B cell (primary cell): ENCODE data around the gene TWNK. TPM values are rescaled to one million over a fixed set of nuclear protein-coding genes. Genes with fewer than 3 reads are reported as not detected.

Experiments used
- ATAC-seq: fragments of 200-7000 bp; cut with Tn5 transposase; one replicate; pipeline ENCODE4 v1.10.0; 2021; ENCODE audit warnings: low read depth, mild to moderate bottlenecking, moderate number of reproducible peaks, moderate library complexity
- CTCF ChIA-PET: fragments of 350-600 bp; sonication (Branson Sonifier 250); formaldehyde crosslinking; loops from one replicate; lab custom pipeline; 2021; ENCODE audit warnings: antibody characterized with exemption, inconsistent platforms; lab: Charles Lee
- POLR2A ChIA-PET: fragments of 350-600 bp; sonication (Branson Sonifier 250); formaldehyde crosslinking; loops from one replicate; lab custom pipeline; 2021; ENCODE audit warnings: antibody characterized with exemption; lab: Charles Lee
- DNase-seq: peaks from one replicate; pipeline ENCODE4 v3.0.0; 2013
- H2AFZ ChIP-seq: 2 replicates; pipeline ENCODE4 v1.6.1; 2012; ENCODE audit warnings: mild to moderate bottlenecking, low read depth, low read length; ENCODE audit not compliant: insufficient read depth, poor library complexity, severe bottlenecking
- H3K27ac ChIP-seq, 2 donors: 1 replicate in 1 of 2; 2 replicates in 1 of 2; pipeline ENCODE4 v1.5.1; 2012 to 2013; ENCODE audit warnings: low read length in 2 of 2, mild to moderate bottlenecking in 2 of 2, moderate library complexity in 1 of 2
- H3K27me3 ChIP-seq, 4 experiments: fragments of 200-600 bp in 1 of 4; sonication (generic) in 1 of 4; replicated peaks in 1 of 4; 1 replicate in 2 of 4; 2 replicates in 2 of 4; pipeline versions ENCODE4 v1.6.1 to v1.7.0; 2013 to 2016; ENCODE audit warnings: low read length in 3 of 4, mild to moderate bottlenecking in 2 of 4, mixed read lengths in 1 of 4, moderate library complexity in 1 of 4; ENCODE audit not compliant: insufficient read depth in 4 of 4, control insufficient read depth in 3 of 4; ENCODE audit errors: control extremely low read depth in 1 of 4
- H3K36me3 ChIP-seq, 2 experiments: replicated peaks in 1 of 2; 1 replicate in 1 of 2; 2 replicates in 1 of 2; pipeline versions ENCODE4 v1.6.1 to v1.7.1; 2013; ENCODE audit warnings: low read length in 1 of 2; ENCODE audit not compliant: insufficient read depth in 2 of 2, control insufficient read depth in 1 of 2; ENCODE audit errors: control extremely low read depth in 1 of 2, extremely low read depth in 1 of 2
- H3K4me1 ChIP-seq, 2 donors: fragments of 200-600 bp in 1 of 2; sonication (generic) in 1 of 2; 1 replicate in 1 of 2; 2 replicates in 1 of 2; pipeline versions ENCODE4 v1.5.1 to v1.6.1; 2013 to 2017; ENCODE audit warnings: low read length in 2 of 2; ENCODE audit not compliant: control insufficient read depth in 2 of 2, insufficient read depth in 2 of 2
- H3K4me2 ChIP-seq: replicated peaks from 2 replicates; pipeline ENCODE3; 2012; ENCODE audit warnings: mild to moderate bottlenecking, low read depth, low read length; ENCODE audit not compliant: poor library complexity, severe bottlenecking
- H3K4me3 ChIP-seq, 5 experiments: fragments of 200-600 bp in 1 of 5; sonication (generic) in 1 of 5; 1 replicate in 3 of 5; 2 replicates in 2 of 5; pipeline versions ENCODE4 v1.5.1 to v1.7.0; 2011 to 2016; ENCODE audit warnings: low read length in 4 of 5, mild to moderate bottlenecking in 4 of 5, low read depth in 2 of 5, control low read depth in 1 of 5, moderate library complexity in 1 of 5; ENCODE audit not compliant: insufficient read depth in 1 of 5; ENCODE audit errors: control extremely low read depth in 1 of 5, extremely low read depth in 1 of 5
- H3K79me2 ChIP-seq: fragments of 200-600 bp; sonication (generic); one replicate; pipeline ENCODE4 v1.6.0; 2016; ENCODE audit warnings: low read length; ENCODE audit not compliant: control insufficient read depth, insufficient read depth
- H3K9ac ChIP-seq: fragments of 200-600 bp; sonication (generic); 2 replicates; pipeline ENCODE4 v1.6.1; 2017; ENCODE audit warnings: mild to moderate bottlenecking, low read length, moderate library complexity
- H3K9me3 ChIP-seq, 3 donors: one replicate each; pipeline versions ENCODE4 v1.6.1 to v1.7.1; 2013; ENCODE audit warnings: low read length in 2 of 3; ENCODE audit not compliant: control insufficient read depth in 2 of 3, insufficient read depth in 1 of 3; ENCODE audit errors: control extremely low read depth in 1 of 3
- H4K20me1 ChIP-seq: 2 replicates; pipeline ENCODE4 v1.6.0; 2012; ENCODE audit warnings: mild to moderate bottlenecking, low read length; ENCODE audit not compliant: insufficient read depth, control insufficient read depth, poor library complexity, severe bottlenecking
- H3K27ac Mint-ChIP-seq: one replicate; pipeline ENCODE4 v1.8.0; 2021; ENCODE audit warnings: mixed read lengths
- H3K27me3 Mint-ChIP-seq: one replicate; pipeline ENCODE4 v1.8.0; 2021; ENCODE audit warnings: mixed read lengths
- H3K4me1 Mint-ChIP-seq: one replicate; pipeline ENCODE4 v1.8.0; 2021; ENCODE audit warnings: mixed read lengths
- H3K4me3 Mint-ChIP-seq: one replicate; pipeline ENCODE4 v1.8.0; 2021; ENCODE audit warnings: mixed read lengths
- H3K9me3 Mint-ChIP-seq: one replicate; pipeline ENCODE4 v1.8.0; 2022; ENCODE audit warnings: mixed read lengths; ENCODE audit not compliant: insufficient read depth
- CTCF ChIP-seq: fragments of 200-600 bp; IDR thresholded peaks from one replicate; pipeline ENCODE4 v1.8.0; 2022; ENCODE audit warnings: antibody characterized with exemption, mild to moderate bottlenecking
- EZH2 ChIP-seq: IDR thresholded peaks from 2 replicates; pipeline ENCODE4 v1.6.1; 2012; ENCODE audit warnings: borderline replicate concordance, low read depth, mild to moderate bottlenecking, moderate library complexity, low read length; ENCODE audit not compliant: insufficient read depth, poor library complexity, severe bottlenecking
- WGBS: methylation state at CpG from one replicate; pipeline ENCODE4 v1.1.5; 2013; ENCODE audit warnings: missing lambda C conversion rate; ENCODE audit not compliant: insufficient coverage; 5-methylcytosine and 5-hydroxymethylcytosine counted together
- intact Hi-C: fragments of 100-400 bp; cut with micrococcal nuclease; formaldehyde crosslinking; loops from one replicate; pipeline ENCODE4 v1.10.0; 2022
- polyA plus RNA-seq: library from polyadenylated mRNA; depleted of rRNA; stranded (reverse); fragments of >200 nt; gene quantifications from 2 replicates; pipeline ENCODE4 v1.2.3, GENCODE V29; 2012
- total RNA-seq, 2 donors: library from RNA; stranded (reverse); fragments of 120-200 nt in 1 of 2; gene quantifications; 1 replicate in 1 of 2; 2 replicates in 1 of 2; pipeline versions ENCODE4 v1.2.3 to v1.2.4, GENCODE V29; 2013 to 2022

Gene TWNK
- total and polyA plus RNA-seq, 2 donors (not counting 1 experiment from before 2014, with no cell fraction given), result 7.2 to 11.8 TPM

GRCh38 chr10:101006593-101007098, 19.3 kb downstream of the TWNK start:
- H3K27me3 Mint-ChIP-seq, result no peaks in the 10 kb centered on the region
- no peaks in the 10 kb centered on the region for H3K9me3 Mint-ChIP-seq
- ATAC-seq (no peak), DNase-seq (no peak)
- WGBS, result 98% methylated on average over 33 of the region's 33 CpGs
- H3K27ac ChIP-seq, result no peak overlapping the region
- H3K27me3 ChIP-seq, result no peaks in the 10 kb centered on the region
- H3K36me3 ChIP-seq, result peaks cover 0 to 12% of the 10 kb centered on the region in 2 experiments
- no peaks in the 10 kb centered on the region for H3K4me1 Mint-ChIP-seq
- no peak overlapping the region for H3K4me2 ChIP-seq
- H3K4me3 Mint-ChIP-seq, result no peak overlapping the region
- no peaks in the 10 kb centered on the region for H3K9me3 ChIP-seq
- no peaks in the 10 kb centered on the region for H3K79me2 ChIP-seq
- H3K9ac ChIP-seq, result no peak overlapping the region
- H3K4me3 ChIP-seq, result no peak overlapping the region
- H3K27ac Mint-ChIP-seq, result no peak overlapping the region
- ChIA-PET POLR2A (no interaction called here), CTCF (interaction anchor here (1.1 to 1.7 kb wide), 2 partner anchors 9 to 37 kb away, joined by 3 to 10 read pairs; partner anchors contain the start of gene SEMA4G)
- peaks cover 11% of the 10 kb centered on the region for H4K20me1 ChIP-seq
- no peak overlapping the region for H2AFZ ChIP-seq
- H3K4me1 ChIP-seq, result no peaks in the 10 kb centered on the region
- intact Hi-C loops, result no loop called here
- TF ChIP-seq CTCF (no peak), EZH2 (no peak)

- H4K20me1 ChIP-seq, result peaks cover 6% of the 10 kb centered on the region
- no peaks in the 10 kb centered on the region for H3K79me2 ChIP-seq
- ChIA-PET CTCF (interaction anchor here (0.9 to 1.7 kb wide), 3 partner anchors 8 to 38 kb away, joined by 3 to 10 read pairs (median 3); partner anchors contain the start of genes LZTS2 and SEMA4G), POLR2A (no interaction called here)
- no peaks in the 10 kb centered on the region for H3K9me3 Mint-ChIP-seq
- H3K4me3 Mint-ChIP-seq, result no peak overlapping the region
- no peak overlapping the region for H3K4me3 ChIP-seq
- H3K9ac ChIP-seq, result no peak overlapping the region
- H2AFZ ChIP-seq, result no peak overlapping the region
- 93% methylated on average over 5 of the region's 11 CpGs for WGBS
- no peaks in the 10 kb centered on the region for H3K27me3 ChIP-seq
- TF ChIP-seq CTCF (no peak), EZH2 (no peak)
- H3K36me3 ChIP-seq, result peaks cover 0 to 12% of the 10 kb centered on the region in 2 experiments
- H3K4me1 ChIP-seq, result no peaks in the 10 kb centered on the region
- no peaks in the 10 kb centered on the region for H3K9me3 ChIP-seq
- H3K27me3 Mint-ChIP-seq, result no peaks in the 10 kb centered on the region
- H3K27ac Mint-ChIP-seq, result no peak overlapping the region
- ATAC-seq (no peak), DNase-seq (no peak)
- H3K4me1 Mint-ChIP-seq, result no peaks in the 10 kb centered on the region
- H3K27ac ChIP-seq, result no peak overlapping the region
- intact Hi-C loops, result no loop called here
- no peak overlapping the region for H3K4me2 ChIP-seq
Measured at GRCh38 chr10:101007099-101007711, 19.9 kb downstream of the TWNK start.
